ENCODE results near the gene CDIP1. TPM values are rescaled to one million over a fixed set of nuclear protein-coding genes. Genes with fewer than 3 reads are reported as not detected.

The CDIP1 gene
- total RNA-seq, 1 experiment from 2014 or later, result 6.2 TPM

DNA sequence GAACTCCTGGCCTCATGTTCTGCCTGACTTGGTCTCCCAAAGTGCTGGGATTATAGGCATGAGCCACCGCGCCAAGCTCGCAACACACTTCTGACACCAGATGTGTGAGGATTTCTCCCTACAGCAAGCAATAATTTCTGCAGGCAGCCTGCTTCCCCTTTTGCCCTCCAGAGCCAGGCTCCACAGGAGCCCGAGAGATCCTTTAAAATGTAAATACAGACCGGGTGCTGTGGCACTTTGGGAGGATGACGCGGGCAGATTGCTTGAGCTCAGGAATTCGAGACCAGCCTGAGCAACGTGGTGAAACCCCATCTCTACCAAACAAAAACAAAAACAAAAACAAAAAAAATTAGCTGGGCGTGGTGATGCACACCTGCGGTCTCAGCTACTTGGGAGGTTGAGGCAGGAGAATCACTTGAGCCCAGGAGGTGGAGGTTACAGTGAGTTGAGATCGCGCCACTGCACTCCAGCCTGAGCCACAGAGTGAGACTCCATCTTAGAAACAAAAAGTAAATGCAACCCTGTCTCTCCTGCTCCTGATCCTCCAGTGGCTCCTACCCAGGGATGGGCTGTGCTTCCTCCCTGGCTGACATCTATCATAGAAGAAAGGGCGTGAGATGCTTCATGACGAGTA lies 32.2 kb upstream of the CDIP1 start:
- TF ChIP-seq, protein P1, sequence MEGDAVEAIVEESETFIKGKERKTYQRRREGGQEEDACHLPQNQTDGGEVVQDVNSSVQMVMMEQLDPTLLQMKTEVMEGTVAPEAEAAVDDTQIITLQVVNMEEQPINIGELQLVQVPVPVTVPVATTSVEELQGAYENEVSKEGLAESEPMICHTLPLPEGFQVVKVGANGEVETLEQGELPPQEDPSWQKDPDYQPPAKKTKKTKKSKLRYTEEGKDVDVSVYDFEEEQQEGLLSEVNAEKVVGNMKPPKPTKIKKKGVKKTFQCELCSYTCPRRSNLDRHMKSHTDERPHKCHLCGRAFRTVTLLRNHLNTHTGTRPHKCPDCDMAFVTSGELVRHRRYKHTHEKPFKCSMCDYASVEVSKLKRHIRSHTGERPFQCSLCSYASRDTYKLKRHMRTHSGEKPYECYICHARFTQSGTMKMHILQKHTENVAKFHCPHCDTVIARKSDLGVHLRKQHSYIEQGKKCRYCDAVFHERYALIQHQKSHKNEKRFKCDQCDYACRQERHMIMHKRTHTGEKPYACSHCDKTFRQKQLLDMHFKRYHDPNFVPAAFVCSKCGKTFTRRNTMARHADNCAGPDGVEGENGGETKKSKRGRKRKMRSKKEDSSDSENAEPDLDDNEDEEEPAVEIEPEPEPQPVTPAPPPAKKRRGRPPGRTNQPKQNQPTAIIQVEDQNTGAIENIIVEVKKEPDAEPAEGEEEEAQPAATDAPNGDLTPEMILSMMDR (IDR thresholded peaks at IDR 0.05; ENCODE audit: unreplicated experiment), result no peak
- BruUV-seq (replicated peaks), result no TSS peak
- no peaks in the 10 kb centered on the region for H3K36me3 Mint-ChIP-seq (ENCODE audit: insufficient read depth, unreplicated experiment)
- H3K4me3 Mint-ChIP-seq (ENCODE audit: low read depth, unreplicated experiment), result no peak overlapping the region
- H3K9me3 Mint-ChIP-seq (ENCODE audit: low read depth, unreplicated experiment), result no peaks in the 10 kb centered on the region
- intact Hi-C loops (cut with micrococcal nuclease; ENCODE audit: unreplicated experiment), result no loop called here
- no peaks in the 10 kb centered on the region for H3K4me1 Mint-ChIP-seq (ENCODE audit: low read depth, unreplicated experiment)
- no peak overlapping the region for H3K27ac Mint-ChIP-seq (ENCODE audit: unreplicated experiment)
- H3K27me3 Mint-ChIP-seq (ENCODE audit: unreplicated experiment), result peaks cover 39% of the 10 kb centered on the region
- DNase-seq, result no peak
- CTCF ChIA-PET, result interaction anchor here (0.7 kb wide), 2 partner anchors 51 to 178 kb away, joined by 3 read pairs; no protein-coding TSS in a partner anchor

GRCh38 chr16:4570086-4570485 lies 31.5 kb upstream of the CDIP1 start:
- no peak overlapping the region for H3K27ac Mint-ChIP-seq (ENCODE audit: unreplicated experiment)
- no TSS peak for BruUV-seq (replicated peaks)
- TF ChIP-seq, protein P1 (IDR thresholded peaks at IDR 0.05; ENCODE audit: unreplicated experiment), result no peak
- H3K4me3 Mint-ChIP-seq (ENCODE audit: low read depth, unreplicated experiment), result no peak overlapping the region
- no peaks in the 10 kb centered on the region for H3K9me3 Mint-ChIP-seq (ENCODE audit: low read depth, unreplicated experiment)
- H3K4me1 Mint-ChIP-seq (ENCODE audit: low read depth, unreplicated experiment), result no peaks in the 10 kb centered on the region
- H3K36me3 Mint-ChIP-seq (ENCODE audit: insufficient read depth, unreplicated experiment), result no peaks in the 10 kb centered on the region
- no peak for DNase-seq
- CTCF ChIA-PET, result interaction anchor here (0.7 kb wide), 2 partner anchors 51 to 935 kb away, joined by 3 to 4 read pairs; no protein-coding TSS in a partner anchor
- H3K27me3 Mint-ChIP-seq (ENCODE audit: unreplicated experiment), result peaks cover 45% of the 10 kb centered on the region
- intact Hi-C loops (cut with micrococcal nuclease; ENCODE audit: unreplicated experiment), result no loop called here

- Mint-ChIP-seq H3K9me3 (ENCODE audit: low read depth, unreplicated experiment) (no peaks in the 10 kb centered on the region), H3K27me3 (ENCODE audit: unreplicated experiment) (peaks cover 71% of the 10 kb centered on the region), H3K27ac (ENCODE audit: unreplicated experiment) (no peak overlapping the region), H3K4me1 (ENCODE audit: low read depth, unreplicated experiment) (no peaks in the 10 kb centered on the region), H3K36me3 (ENCODE audit: insufficient read depth, unreplicated experiment) (no peaks in the 10 kb centered on the region), H3K4me3 (ENCODE audit: low read depth, unreplicated experiment) (no peak overlapping the region)
- CTCF ChIA-PET, result no interaction called here
- BruUV-seq (replicated peaks), result no TSS peak
- intact Hi-C loops (cut with micrococcal nuclease; ENCODE audit: unreplicated experiment), result no loop called here
- no peak for DNase-seq
- TF ChIP-seq, protein P1 (IDR thresholded peaks at IDR 0.05; ENCODE audit: unreplicated experiment), result no peak
These were observed 27.6 kb upstream of the CDIP1 start for GRCh38 chr16:4566144-4566543.

- intact Hi-C loops (cut with micrococcal nuclease; ENCODE audit: unreplicated experiment), result no loop called here
- CTCF ChIA-PET, result interaction anchor here (0.5 kb wide), 1 partner anchor 77 kb away, joined by 3 read pairs; no protein-coding TSS in a partner anchor
- no peak overlapping the region for H3K27ac Mint-ChIP-seq (ENCODE audit: unreplicated experiment)
- no TSS peak for BruUV-seq (replicated peaks)
- H3K4me1 Mint-ChIP-seq (ENCODE audit: low read depth, unreplicated experiment), result no peaks in the 10 kb centered on the region
- no peak for DNase-seq
- H3K36me3 Mint-ChIP-seq (ENCODE audit: insufficient read depth, unreplicated experiment), result no peaks in the 10 kb centered on the region
- no peaks in the 10 kb centered on the region for H3K9me3 Mint-ChIP-seq (ENCODE audit: low read depth, unreplicated experiment)
- H3K27me3 Mint-ChIP-seq (ENCODE audit: unreplicated experiment), result peaks cover 74% of the 10 kb centered on the region
- H3K4me3 Mint-ChIP-seq (ENCODE audit: low read depth, unreplicated experiment), result no peak overlapping the region
- TF ChIP-seq, protein P1 (IDR thresholded peaks at IDR 0.05; ENCODE audit: unreplicated experiment), result no peak
These were observed 26.2 kb upstream of the CDIP1 start for GRCh38 chr16:4564661-4565267.

Measured in Calu3 (cell line).